Sigmoid colon (tissue), 4 donors: ENCODE data around the gene NUB1.

Experiments
- POLR2A ChIP-seq, 2 donors: fragments of 450-650 bp; IDR thresholded peaks; one replicate each; pipeline ENCODE4 v1.6.1; 2016; ENCODE audit warnings: antibody characterized with exemption in 2 of 2, mild to moderate bottlenecking in 2 of 2, moderate library complexity in 2 of 2
- POLR2AphosphoS5 ChIP-seq, 4 donors: sonication (generic); formaldehyde crosslinking; IDR thresholded peaks; one replicate each; pipeline ENCODE4 v1.6.1; 2017; ENCODE audit warnings: antibody characterized with exemption in 4 of 4

DNA sequence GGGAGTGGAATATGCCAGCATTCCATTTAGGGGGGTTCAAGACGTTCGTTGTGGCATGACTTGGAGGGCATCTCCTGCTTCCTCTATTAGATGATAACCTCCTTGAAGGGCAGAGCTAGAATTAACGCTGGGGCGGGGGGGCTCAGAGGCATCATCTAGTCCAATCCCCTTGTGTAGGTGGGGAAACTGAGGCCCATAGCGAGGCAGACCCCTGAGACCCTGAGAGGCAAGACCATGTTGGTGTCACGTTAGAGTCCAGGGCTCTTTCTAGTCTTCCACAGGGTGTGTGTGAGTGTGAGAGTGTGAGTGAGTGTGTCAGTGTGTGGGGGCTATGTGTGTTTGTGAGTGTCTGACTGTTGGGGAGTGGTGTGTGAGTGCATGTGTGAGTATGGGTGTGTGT, 29.3 kb upstream of the NUB1 start:
- TF ChIP-seq POLR2A (IDR thresholded peaks at IDR 0.05) (no peak), POLR2AphosphoS5 (IDR thresholded peaks at IDR 0.05) (no peak)
